ENCODE results near the gene POLE.

Gene POLE

DNA sequence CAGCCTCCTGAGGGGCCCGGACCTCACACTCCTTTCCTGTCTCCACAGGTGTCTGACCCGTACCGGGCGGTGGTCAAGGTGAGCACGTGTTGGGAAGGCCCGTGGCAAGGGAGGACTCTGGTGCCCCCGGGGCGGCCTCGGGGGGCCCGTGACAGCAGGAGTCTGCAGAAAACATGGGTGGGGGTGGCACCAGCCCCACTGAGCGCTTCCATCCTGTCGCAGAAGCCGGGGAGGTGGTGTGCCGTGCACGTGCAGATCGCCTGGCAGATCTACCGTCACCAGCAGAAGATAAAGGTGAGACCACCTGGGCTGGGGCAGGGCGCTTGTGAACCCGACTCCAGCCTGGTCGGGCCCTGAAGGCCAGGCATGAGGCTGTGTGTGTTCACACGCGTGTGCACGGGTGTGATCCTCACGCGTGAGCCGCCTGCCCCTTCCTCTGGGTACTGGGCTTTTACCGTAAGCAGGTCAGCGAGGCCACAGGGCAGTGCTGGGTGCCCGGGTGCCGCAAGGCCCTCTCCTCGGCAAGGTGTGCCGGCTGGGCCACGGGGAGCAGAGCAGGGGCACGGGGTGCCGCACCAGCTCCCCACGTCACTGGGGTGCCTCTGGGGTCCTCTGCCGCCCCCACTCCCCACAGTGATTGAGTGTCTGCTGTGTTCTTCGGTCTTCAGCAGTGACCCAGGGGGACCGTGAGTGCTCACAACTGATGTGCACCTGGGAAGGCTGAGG lies 112.7 kb downstream of the POLE start:
- TF ChIP-seq, protein P1, sequence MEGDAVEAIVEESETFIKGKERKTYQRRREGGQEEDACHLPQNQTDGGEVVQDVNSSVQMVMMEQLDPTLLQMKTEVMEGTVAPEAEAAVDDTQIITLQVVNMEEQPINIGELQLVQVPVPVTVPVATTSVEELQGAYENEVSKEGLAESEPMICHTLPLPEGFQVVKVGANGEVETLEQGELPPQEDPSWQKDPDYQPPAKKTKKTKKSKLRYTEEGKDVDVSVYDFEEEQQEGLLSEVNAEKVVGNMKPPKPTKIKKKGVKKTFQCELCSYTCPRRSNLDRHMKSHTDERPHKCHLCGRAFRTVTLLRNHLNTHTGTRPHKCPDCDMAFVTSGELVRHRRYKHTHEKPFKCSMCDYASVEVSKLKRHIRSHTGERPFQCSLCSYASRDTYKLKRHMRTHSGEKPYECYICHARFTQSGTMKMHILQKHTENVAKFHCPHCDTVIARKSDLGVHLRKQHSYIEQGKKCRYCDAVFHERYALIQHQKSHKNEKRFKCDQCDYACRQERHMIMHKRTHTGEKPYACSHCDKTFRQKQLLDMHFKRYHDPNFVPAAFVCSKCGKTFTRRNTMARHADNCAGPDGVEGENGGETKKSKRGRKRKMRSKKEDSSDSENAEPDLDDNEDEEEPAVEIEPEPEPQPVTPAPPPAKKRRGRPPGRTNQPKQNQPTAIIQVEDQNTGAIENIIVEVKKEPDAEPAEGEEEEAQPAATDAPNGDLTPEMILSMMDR (IDR thresholded peaks at IDR 0.05; ENCODE audit: insufficient read depth, low read depth, low read length, missing control alignments): no peak
- DNase-seq (ENCODE audit: low read depth): no peak
- no peak overlapping the region for H3K4me3 ChIP-seq (ENCODE audit: low read length)

Data from epithelial cell of esophagus (primary cell).